HCT116 (cell line): ENCODE results near the gene KCNH2. TPM values are rescaled to one million over a fixed set of nuclear protein-coding genes. Genes with fewer than 3 reads are reported as not detected.

Experiments
- ATAC-seq: fragments of 200-7000 bp; cut with Tn5 transposase; 2 replicates; pipeline ENCODE4 v1.9.1; 2020; ENCODE audit warnings: mild to moderate bottlenecking, moderate library complexity
- BruUV-seq: library from RNA; stranded (reverse); fragments of 400-500 nt; replicated peaks from 2 replicates; lab custom pipeline; 2021; lab: Mats Ljungman, UMichigan
- CTCF ChIA-PET: fragments of 300-600 bp; sonication (Branson Sonifier 250); formaldehyde crosslinking; loops from one replicate; lab custom pipeline; 2021; ENCODE audit warnings: antibody characterized with exemption; lab: Charles Lee
- POLR2A ChIA-PET: fragments of 300-600, 350-600 bp; sonication (Branson Sonifier 250); formaldehyde crosslinking; loops from one replicate; lab custom pipeline; 2021; ENCODE audit warnings: antibody characterized with exemption; lab: Charles Lee
- RAD21 ChIA-PET, 2 experiments: fragments of 300-600 bp; sonication (Branson Sonifier 250); formaldehyde crosslinking; loops; one replicate each; lab custom pipeline; 2023; ENCODE audit warnings: low total read pairs in 2 of 2; ENCODE audit not compliant: uncharacterized antibody in 2 of 2, unreplicated experiment in 2 of 2, low non-redundant PET in 1 of 2; lab: Charles Lee
- DNase-seq: peaks from one replicate; pipeline ENCODE4 v3.0.0-alpha.2; 2010; ENCODE audit warnings: low read depth, low spot score
- H2AFZ ChIP-seq: fragments of 200-600 bp; shearing (Covaris generic), sonication (generic); 2 replicates; pipeline ENCODE4 v1.6.1; 2017; ENCODE audit warnings: low read depth, mixed run types, mixed read lengths, antibody characterized with exemption, low read length; ENCODE audit not compliant: poor library complexity, severe bottlenecking
- H3K27ac ChIP-seq: 2 replicates; pipeline ENCODE4 v1.5.1; 2012; ENCODE audit warnings: low read depth, low read length
- H3K27me3 ChIP-seq: fragments of 200-600 bp; sonication (generic); 2 replicates; pipeline ENCODE4 v1.6.1; 2016; ENCODE audit warnings: mixed run types, low read length, mixed read lengths; ENCODE audit not compliant: insufficient read depth
- H3K36me3 ChIP-seq, 2 experiments: fragments of 200-500 bp in 1 of 2; fragments of 200-600 bp in 1 of 2; sonication (Bioruptor generic) in 1 of 2; sonication (generic) in 1 of 2; 2 replicates each; pipeline versions ENCODE4 v1.5.1 to v1.6.1; 2014 to 2016; ENCODE audit warnings: low read length in 2 of 2, inconsistent platforms in 1 of 2, mixed read lengths in 1 of 2, mixed run types in 1 of 2; ENCODE audit not compliant: insufficient read depth in 2 of 2, control insufficient read depth in 1 of 2
- H3K4me1 ChIP-seq, 2 experiments: fragments of 200-600 bp in 1 of 2; sonication (generic) in 1 of 2; 2 replicates each; pipeline versions ENCODE4 v1.5.1 to v1.6.1; 2012 to 2017; ENCODE audit warnings: low read length in 2 of 2, inconsistent platforms in 1 of 2, mild to moderate bottlenecking in 1 of 2, mixed read lengths in 1 of 2, mixed run types in 1 of 2, moderate library complexity in 1 of 2; ENCODE audit not compliant: insufficient read depth in 2 of 2, control insufficient read depth in 1 of 2
- H3K4me2 ChIP-seq: fragments of 200-600 bp; sonication (generic); 2 replicates; pipeline ENCODE4 v1.6.1; 2017; ENCODE audit warnings: mixed run types, low read length, mixed read lengths
- H3K4me3 ChIP-seq, 2 experiments: fragments of 200-600 bp in 1 of 2; sonication (generic) in 1 of 2; replicated peaks in 1 of 2; 2 replicates each; pipeline ENCODE4 v1.5.1; 2011 to 2016; ENCODE audit warnings: low read length in 2 of 2, control low read depth in 1 of 2, low read depth in 1 of 2, mild to moderate bottlenecking in 1 of 2, mixed read lengths in 1 of 2, mixed run types in 1 of 2
- H3K79me2 ChIP-seq: fragments of 200-600 bp; sonication (generic); 2 replicates; pipeline ENCODE4 v1.6.1; 2017; ENCODE audit warnings: mild to moderate bottlenecking, mixed run types, low read length, moderate library complexity, mixed read lengths; ENCODE audit not compliant: insufficient read depth
- H3K9ac ChIP-seq: fragments of 200-600 bp; sonication (generic); 2 replicates; pipeline ENCODE4 v1.6.1; 2016; ENCODE audit warnings: low read length, mixed read lengths
- H3K9me2 ChIP-seq: fragments of 200-600 bp; sonication (generic), shearing (Covaris generic); 2 replicates; pipeline ENCODE4 v1.6.1; 2017; ENCODE audit warnings: mixed run types, mild to moderate bottlenecking, moderate library complexity; ENCODE audit not compliant: insufficient read depth
- H3K9me3 ChIP-seq, 2 experiments: fragments of 200-500 bp in 1 of 2; fragments of 200-600 bp in 1 of 2; sonication (Bioruptor generic) in 1 of 2; sonication (generic) in 1 of 2; 2 replicates each; pipeline ENCODE4 v1.6.1; 2014 to 2017; ENCODE audit warnings: low read length in 2 of 2, mixed read lengths in 2 of 2, inconsistent platforms in 1 of 2, low read depth in 1 of 2, mild to moderate bottlenecking in 1 of 2, mixed run types in 1 of 2, moderate library complexity in 1 of 2; ENCODE audit not compliant: control insufficient read depth in 1 of 2, insufficient read depth in 1 of 2
- H4K20me1 ChIP-seq: fragments of 200-600 bp; sonication (generic), shearing (Covaris generic); 2 replicates; pipeline ENCODE4 v1.6.1; 2017; ENCODE audit warnings: mixed run types, mild to moderate bottlenecking, moderate library complexity; ENCODE audit not compliant: insufficient read depth
- EGR1 ChIP-seq: IDR thresholded peaks from 2 replicates; pipeline ENCODE4 v1.6.1; 2012; ENCODE audit warnings: low read depth
- EZH2 ChIP-seq: fragments of 200-600 bp; sonication (generic); IDR thresholded peaks from 2 replicates; pipeline ENCODE4 v1.6.1; 2017; ENCODE audit warnings: antibody characterized with exemption, mixed run types
- FOSL1 ChIP-seq: IDR thresholded peaks from 2 replicates; pipeline ENCODE4 v1.6.1; 2012; ENCODE audit warnings: low read depth
- JUND ChIP-seq: IDR thresholded peaks from 2 replicates; pipeline ENCODE4 v1.6.1; 2012
- POLR2A ChIP-seq: IDR thresholded peaks from 2 replicates; pipeline ENCODE4 v1.7.0; 2011; ENCODE audit warnings: borderline replicate concordance; ENCODE audit not compliant: insufficient read depth, insufficient read length; ENCODE audit errors: extremely low read depth
- POLR2AphosphoS5 ChIP-seq: IDR thresholded peaks from 2 replicates; pipeline ENCODE4 v1.6.1; 2011; ENCODE audit warnings: mild to moderate bottlenecking, low read depth, low read length, moderate library complexity
- SIN3A ChIP-seq: IDR thresholded peaks from 2 replicates; pipeline ENCODE4 v1.6.1; 2012; ENCODE audit warnings: low read depth
- SP1 ChIP-seq: IDR thresholded peaks from 2 replicates; pipeline ENCODE4 v1.6.1; 2012; ENCODE audit warnings: low read depth
- SRF ChIP-seq: IDR thresholded peaks from 2 replicates; pipeline ENCODE4 v1.6.1; 2012; ENCODE audit warnings: low read depth
- TCF7L2 ChIP-seq: IDR thresholded peaks from 2 replicates; pipeline ENCODE4 v1.7.0; 2011; ENCODE audit warnings: borderline replicate concordance, inconsistent platforms; ENCODE audit not compliant: insufficient read depth, insufficient read length; ENCODE audit errors: extremely low read depth
- YY1 ChIP-seq: IDR thresholded peaks from 2 replicates; pipeline ENCODE4 v1.6.1; 2011; ENCODE audit warnings: low read length, low read depth, moderate library complexity, mild to moderate bottlenecking; ENCODE audit not compliant: insufficient replicate concordance; ENCODE audit errors: extremely low read depth
- ZBTB33 ChIP-seq: IDR thresholded peaks from 2 replicates; pipeline ENCODE4 v1.6.1; 2011; ENCODE audit warnings: mild to moderate bottlenecking, low read length, moderate library complexity; ENCODE audit not compliant: insufficient replicate concordance; ENCODE audit errors: extremely low read depth
- ZNF274 ChIP-seq: fragments of 200-500 bp; sonication (Bioruptor generic); IDR thresholded peaks from 2 replicates; pipeline ENCODE4 v1.6.1; 2014; ENCODE audit warnings: mild to moderate bottlenecking, low read depth, low read length, inconsistent platforms
- intact Hi-C: fragments of 100-400 bp; cut with micrococcal nuclease; formaldehyde crosslinking; loops from 2 replicates; pipeline ENCODE4 v1.10.0; 2022
- total RNA-seq: library from RNA; stranded (reverse); gene quantifications from one replicate; pipeline ENCODE4 v1.2.1, GENCODE V29; 2021; ENCODE audit not compliant: unreplicated experiment
- TF ChIP-seq, protein P1 (sequence below), 3 experiments: fragments of 200-600 bp in 1 of 3; sonication (generic) in 1 of 3; IDR thresholded peaks in 2 of 3; conservative IDR thresholded peaks in 1 of 3; 2 replicates each; pipeline ENCODE4 v1.5.1; 2012 to 2017; ENCODE audit warnings: low read depth in 2 of 3, low read length in 2 of 3, antibody characterized with exemption in 1 of 3, borderline replicate concordance in 1 of 3, control low read depth in 1 of 3, mild to moderate bottlenecking in 1 of 3, mixed read lengths in 1 of 3, mixed run types in 1 of 3, moderate library complexity in 1 of 3; ENCODE audit not compliant: insufficient read depth in 1 of 3

KCNH2 gene
- total RNA-seq, 1 experiment from 2014 or later = 9.7 TPM

- ATAC-seq = no peak
- TF ChIP-seq FOSL1 (no peak), YY1 (no peak), SIN3A (no peak), ZNF274 (no peak), SP1 (no peak), EGR1 (no peak)
- TF ChIP-seq, protein P1, sequence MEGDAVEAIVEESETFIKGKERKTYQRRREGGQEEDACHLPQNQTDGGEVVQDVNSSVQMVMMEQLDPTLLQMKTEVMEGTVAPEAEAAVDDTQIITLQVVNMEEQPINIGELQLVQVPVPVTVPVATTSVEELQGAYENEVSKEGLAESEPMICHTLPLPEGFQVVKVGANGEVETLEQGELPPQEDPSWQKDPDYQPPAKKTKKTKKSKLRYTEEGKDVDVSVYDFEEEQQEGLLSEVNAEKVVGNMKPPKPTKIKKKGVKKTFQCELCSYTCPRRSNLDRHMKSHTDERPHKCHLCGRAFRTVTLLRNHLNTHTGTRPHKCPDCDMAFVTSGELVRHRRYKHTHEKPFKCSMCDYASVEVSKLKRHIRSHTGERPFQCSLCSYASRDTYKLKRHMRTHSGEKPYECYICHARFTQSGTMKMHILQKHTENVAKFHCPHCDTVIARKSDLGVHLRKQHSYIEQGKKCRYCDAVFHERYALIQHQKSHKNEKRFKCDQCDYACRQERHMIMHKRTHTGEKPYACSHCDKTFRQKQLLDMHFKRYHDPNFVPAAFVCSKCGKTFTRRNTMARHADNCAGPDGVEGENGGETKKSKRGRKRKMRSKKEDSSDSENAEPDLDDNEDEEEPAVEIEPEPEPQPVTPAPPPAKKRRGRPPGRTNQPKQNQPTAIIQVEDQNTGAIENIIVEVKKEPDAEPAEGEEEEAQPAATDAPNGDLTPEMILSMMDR (IDR thresholded peaks at IDR 0.05 in 2 of 3, conservative IDR thresholded peaks at IDR 0.05 in 1 of 3; ENCODE audit: borderline replicate concordance in 1 of 3, insufficient read depth in 1 of 3, low read depth in 2 of 3, low read length in 2 of 3) = no peak
- Histone ChIP-seq H3K79me2 (no peaks in the 10 kb centered on the region), H3K9me3 (no peaks in the 10 kb centered on the region), H3K9me2 (no peaks in the 10 kb centered on the region), H3K27me3 (no peaks in the 10 kb centered on the region), H3K9ac (no peak overlapping the region), H3K27ac (no peak overlapping the region), H4K20me1 (no peaks in the 10 kb centered on the region), H3K4me2 (no peak overlapping the region), H3K4me3 (no peak overlapping the region), H3K36me3 (no peaks in the 10 kb centered on the region), H2AFZ (no peak overlapping the region), H3K4me1 (peaks cover under 1 to 2% of the 10 kb centered on the region in 2 experiments)
- no peak for DNase-seq
- intact Hi-C loops = no loop called here
- CTCF ChIA-PET = no interaction called here
- no TSS peak for BruUV-seq
- RAD21 ChIA-PET = no interaction called here
- POLR2A ChIA-PET = no interaction called here
Measured at GRCh38 chr7:150959081-150959480, 19.0 kb downstream of the KCNH2 start.

GRCh38 chr7:150958597-150958996 lies 19.5 kb downstream of the KCNH2 start:
- Histone ChIP-seq H4K20me1 (no peaks in the 10 kb centered on the region), H3K36me3 (no peaks in the 10 kb centered on the region), H3K9me2 (no peaks in the 10 kb centered on the region), H3K79me2 (no peaks in the 10 kb centered on the region), H3K9me3 (no peaks in the 10 kb centered on the region), H3K4me3 (no peak overlapping the region), H2AFZ (no peak overlapping the region), H3K4me2 (no peak overlapping the region), H3K4me1 (no peaks in the 10 kb centered on the region), H3K9ac (no peak overlapping the region), H3K27me3 (no peaks in the 10 kb centered on the region), H3K27ac (no peak overlapping the region)
- RAD21 ChIA-PET = no interaction called here
- intact Hi-C loops = no loop called here
- BruUV-seq = no TSS peak
- DNase-seq (no peak), ATAC-seq (no peak)
- POLR2A ChIA-PET = no interaction called here
- CTCF ChIA-PET = no interaction called here
- no peak for TF ChIP-seq TCF7L2
- no peak for TF ChIP-seq JUND
- no peak for TF ChIP-seq SRF
- no peak for TF ChIP-seq YY1
- TF ChIP-seq, protein P1 (IDR thresholded peaks at IDR 0.05 in 2 of 3, conservative IDR thresholded peaks at IDR 0.05 in 1 of 3; ENCODE audit: borderline replicate concordance in 1 of 3, insufficient read depth in 1 of 3, low read depth in 2 of 3, low read length in 2 of 3) = no peak
- TF ChIP-seq POLR2A = no peak
- no peak for TF ChIP-seq SIN3A
- TF ChIP-seq SP1 = no peak
- TF ChIP-seq ZBTB33 = no peak
- TF ChIP-seq EZH2 = no peak
- TF ChIP-seq POLR2AphosphoS5 = no peak
